Mesothelial cell of epicardium (in vitro differentiated cells): ENCODE data around the gene PNMA8C. TPM values are rescaled to one million over a fixed set of nuclear protein-coding genes. Genes with fewer than 3 reads are reported as not detected.

Experiments
- DNase-seq, 2 experiments: peaks; one replicate each; pipeline ENCODE4 v3.0.0; 2021; ENCODE audit warnings: low spot score in 2 of 2; ENCODE audit not compliant: unreplicated experiment in 2 of 2
- H3K27ac Mint-ChIP-seq: 2 replicates; pipeline ENCODE4 v1.8.0; 2021; ENCODE audit warnings: mixed read lengths
- H3K27me3 Mint-ChIP-seq: 2 replicates; pipeline ENCODE4 v1.8.0; 2021; ENCODE audit warnings: low read depth, mixed read lengths
- H3K36me3 Mint-ChIP-seq: 2 replicates; pipeline ENCODE4 v1.8.0; 2021; ENCODE audit warnings: mixed read lengths
- H3K4me1 Mint-ChIP-seq: 2 replicates; pipeline ENCODE4 v1.8.0; 2021; ENCODE audit warnings: mixed read lengths
- H3K4me3 Mint-ChIP-seq: 2 replicates; pipeline ENCODE4 v1.8.0; 2021; ENCODE audit warnings: mild to moderate bottlenecking, moderate library complexity, mixed read lengths
- H3K9me3 Mint-ChIP-seq: 2 replicates; pipeline ENCODE4 v1.8.0; 2021; ENCODE audit warnings: mixed read lengths
- CTCF ChIP-seq: fragments of 200-600 bp; sonication (generic); IDR thresholded peaks from one replicate; pipeline ENCODE4 v1.5.0; 2021; ENCODE audit warnings: antibody characterized with exemption; ENCODE audit not compliant: unreplicated experiment
- total RNA-seq: library from RNA; stranded (reverse); gene quantifications from 3 replicates; pipeline ENCODE4 v1.2.1, GENCODE V29; 2021

The PNMA8C gene
- total RNA-seq, 1 donor from 2014 or later, result 0.49 TPM

DNA sequence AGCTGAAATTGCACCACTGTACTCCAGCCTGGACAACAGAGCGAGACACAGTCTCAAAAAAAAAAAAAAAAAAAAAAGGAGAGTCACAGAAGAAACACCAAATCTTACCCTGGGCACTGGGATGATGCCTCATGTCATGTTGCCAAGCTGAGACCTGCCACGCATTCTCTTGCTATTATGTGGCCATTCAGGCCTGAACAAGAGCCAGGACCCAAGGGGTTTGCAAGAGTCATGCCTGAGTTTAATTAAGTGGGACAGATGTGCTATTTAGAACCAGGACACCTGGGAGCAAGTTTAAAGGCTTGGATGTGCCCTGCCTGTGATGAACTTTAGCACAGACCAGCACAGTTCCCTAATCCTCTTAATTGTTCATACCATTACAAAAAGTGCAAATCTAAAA lies 32.8 kb upstream of the PNMA8C start:
- H3K4me1 Mint-ChIP-seq, result no peaks in the 10 kb centered on the region
- no peak for DNase-seq
- no peak overlapping the region for H3K27ac Mint-ChIP-seq
- H3K36me3 Mint-ChIP-seq, result peaks cover 7% of the 10 kb centered on the region
- H3K4me3 Mint-ChIP-seq, result no peak overlapping the region
- no peak for TF ChIP-seq CTCF
- H3K9me3 Mint-ChIP-seq, result no peaks in the 10 kb centered on the region
- H3K27me3 Mint-ChIP-seq, result no peaks in the 10 kb centered on the region

- DNase-seq, result no peak
- peaks cover 5% of the 10 kb centered on the region for H3K4me1 Mint-ChIP-seq
- peaks cover 3% of the 10 kb centered on the region for H3K36me3 Mint-ChIP-seq
- TF ChIP-seq CTCF, result no peak
- H3K27ac Mint-ChIP-seq, result no peak overlapping the region
- H3K27me3 Mint-ChIP-seq, result no peaks in the 10 kb centered on the region
- H3K4me3 Mint-ChIP-seq, result no peak overlapping the region
- H3K9me3 Mint-ChIP-seq, result no peaks in the 10 kb centered on the region
These were observed 32.2 kb upstream of the PNMA8C start for GRCh38 chr19:46460981-46461380.

- H3K9me3 Mint-ChIP-seq, result no peaks in the 10 kb centered on the region
- H3K27ac Mint-ChIP-seq, result no peak overlapping the region
- no peak for TF ChIP-seq CTCF
- H3K4me3 Mint-ChIP-seq, result no peak overlapping the region
- H3K4me1 Mint-ChIP-seq, result peaks cover 5% of the 10 kb centered on the region
- no peak for DNase-seq
- H3K27me3 Mint-ChIP-seq, result no peaks in the 10 kb centered on the region
- peaks cover 2% of the 10 kb centered on the region for H3K36me3 Mint-ChIP-seq
These were observed 31.3 kb upstream of the PNMA8C start for GRCh38 chr19:46460055-46460454.

- H3K27me3 Mint-ChIP-seq, result no peaks in the 10 kb centered on the region
These were observed 28.2 kb upstream of the PNMA8C start for GRCh38 chr19:46456930-46457329.

GRCh38 chr19:46454244-46454643 lies 25.5 kb upstream of the PNMA8C start:
- TF ChIP-seq CTCF, result no peak
- H3K36me3 Mint-ChIP-seq, result peaks cover 2% of the 10 kb centered on the region
- no peak overlapping the region for H3K4me3 Mint-ChIP-seq
- peaks cover 6% of the 10 kb centered on the region for H3K4me1 Mint-ChIP-seq
- peaks cover 7% of the 10 kb centered on the region for H3K9me3 Mint-ChIP-seq
- no peak overlapping the region for H3K27ac Mint-ChIP-seq
- no peak for DNase-seq
- H3K27me3 Mint-ChIP-seq, result no peaks in the 10 kb centered on the region

More at GRCh38 chr19:46456930-46457329, 28.2 kb upstream of the PNMA8C start:
- peaks cover 6% of the 10 kb centered on the region for H3K4me1 Mint-ChIP-seq
- H3K9me3 Mint-ChIP-seq, result no peaks in the 10 kb centered on the region
- H3K4me3 Mint-ChIP-seq, result no peak overlapping the region
- H3K36me3 Mint-ChIP-seq, result no peaks in the 10 kb centered on the region
- H3K27ac Mint-ChIP-seq, result no peak overlapping the region
- TF ChIP-seq CTCF, result no peak
- DNase-seq, result no peak

- H3K4me3 Mint-ChIP-seq, result no peak overlapping the region
- DNase-seq, result no peak
- peaks cover 3% of the 10 kb centered on the region for H3K36me3 Mint-ChIP-seq
- H3K27me3 Mint-ChIP-seq, result no peaks in the 10 kb centered on the region
- H3K4me1 Mint-ChIP-seq, result peaks cover 6% of the 10 kb centered on the region
- no peak for TF ChIP-seq CTCF
- no peak overlapping the region for H3K27ac Mint-ChIP-seq
- peaks cover 8% of the 10 kb centered on the region for H3K9me3 Mint-ChIP-seq
These were observed 24.9 kb upstream of the PNMA8C start for GRCh38 chr19:46453661-46454060.
